GM23248 (cell line): Measurements from ENCODE around the gene ST3GAL3. TPM values are rescaled to one million over a fixed set of nuclear protein-coding genes. Genes with fewer than 3 reads are reported as not detected.

ENCODE experiments used
- DNase-seq: peaks from one replicate; pipeline ENCODE4 v3.0.0-alpha.2; 2015
- H2AFZ ChIP-seq: fragments of 200-600 bp; sonication (generic); 2 replicates; pipeline ENCODE4 v1.6.1; 2016; ENCODE audit warnings: antibody characterized with exemption
- H3F3A ChIP-seq: fragments of 200-600 bp; sonication (generic); 2 replicates; pipeline ENCODE4 v1.6.1; 2016; ENCODE audit warnings: mild to moderate bottlenecking, antibody characterized with exemption, mixed run types; ENCODE audit not compliant: insufficient read depth
- H3K27ac ChIP-seq: fragments of 200-600 bp; sonication (generic); 2 replicates; pipeline ENCODE4 v1.5.1; 2016; ENCODE audit warnings: mild to moderate bottlenecking
- H3K27me3 ChIP-seq: fragments of 200-600 bp; sonication (generic); replicated peaks from 2 replicates; pipeline ENCODE4 v1.6.1; 2016; ENCODE audit warnings: mild to moderate bottlenecking; ENCODE audit not compliant: insufficient read depth
- H3K36me3 ChIP-seq: fragments of 200-600 bp; sonication (generic); 2 replicates; pipeline ENCODE4 v1.6.1; 2016; ENCODE audit warnings: low read depth, mild to moderate bottlenecking
- H3K4me1 ChIP-seq: fragments of 200-600 bp; sonication (generic); 2 replicates; pipeline ENCODE4 v1.6.1; 2016; ENCODE audit warnings: mild to moderate bottlenecking; ENCODE audit not compliant: insufficient read depth
- H3K4me2 ChIP-seq: fragments of 200-600 bp; sonication (generic); one replicate; pipeline ENCODE4 v1.6.1; 2016; ENCODE audit warnings: mild to moderate bottlenecking; ENCODE audit not compliant: unreplicated experiment
- H3K4me3 ChIP-seq: fragments of 200-600 bp; sonication (generic); 2 replicates; pipeline ENCODE4 v1.5.1; 2016; ENCODE audit warnings: mild to moderate bottlenecking
- H3K79me2 ChIP-seq: fragments of 200-600 bp; sonication (generic); 2 replicates; pipeline ENCODE4 v1.6.1; 2016; ENCODE audit warnings: mild to moderate bottlenecking; ENCODE audit not compliant: insufficient read depth
- H3K9ac ChIP-seq: fragments of 200-600 bp; sonication (generic); 2 replicates; pipeline ENCODE4 v1.6.1; 2016; ENCODE audit warnings: mild to moderate bottlenecking
- H3K9me2 ChIP-seq: fragments of 200-600 bp; sonication (generic); 2 replicates; pipeline ENCODE4 v1.6.1; 2016; ENCODE audit warnings: mixed run types, mild to moderate bottlenecking, moderate library complexity; ENCODE audit not compliant: insufficient read depth
- H3K9me3 ChIP-seq: fragments of 200-600 bp; sonication (generic); one replicate; pipeline ENCODE4 v1.6.1; 2017; ENCODE audit warnings: low read depth
- H4K20me1 ChIP-seq: fragments of 200-600 bp; sonication (generic); 2 replicates; pipeline ENCODE4 v1.6.0; 2016; ENCODE audit not compliant: insufficient read depth
- EZH2 ChIP-seq: fragments of 200-600 bp; sonication (generic); IDR thresholded peaks from 2 replicates; pipeline ENCODE4 v1.6.1; 2018; ENCODE audit warnings: antibody characterized with exemption, mild to moderate bottlenecking; ENCODE audit not compliant: insufficient read depth, poor library complexity, severe bottlenecking
- EZH2phosphoT487 ChIP-seq: fragments of 200-600 bp; sonication (generic); IDR thresholded peaks from 2 replicates; pipeline ENCODE4 v1.6.1; 2018; ENCODE audit warnings: antibody characterized with exemption, moderate library complexity, mild to moderate bottlenecking, low read depth; ENCODE audit not compliant: insufficient read depth
- WGBS, 2 experiments: methylation state at CpG; one replicate each; pipeline ENCODE4 v1.1.6; 2015 to 2017; ENCODE audit warnings: low lambda C conversion rate in 2 of 2, low coverage in 1 of 2; ENCODE audit errors: missing lambda C conversion rate in 2 of 2; 5-methylcytosine and 5-hydroxymethylcytosine counted together
- in situ Hi-C: fragments of 300-500 bp; cut with MboI; formaldehyde crosslinking; loops from 2 replicates; pipeline ENCODE4 v1.15.0; 2020
- polyA plus RNA-seq: library from polyadenylated mRNA; unstranded; fragments of >200 nt; fragmentation: Nextera tagmentation; extraction: Ambion mirVana; gene quantifications from 2 replicates; pipeline ENCODE4 v1.2.1, GENCODE V29; 2016
- total RNA-seq: library from RNA; depleted of rRNA; stranded (reverse); fragments of >200 nt; shearing (Covaris generic); gene quantifications from 2 replicates; pipeline ENCODE4 v1.2.3, GENCODE V29; 2014

ST3GAL3 gene
- total and polyA plus RNA-seq, 2 experiments from 2014 or later: 9.7 to 13.8 TPM

GRCh38 chr1:43957407-43958040, 250.2 kb downstream of the ST3GAL3 start:
- Histone ChIP-seq H2AFZ (no peak overlapping the region), H3K9ac (no peak overlapping the region), H3K27me3 (no peaks in the 10 kb centered on the region), H3K79me2 (peaks cover 19% of the 10 kb centered on the region), H3F3A (no peaks in the 10 kb centered on the region), H3K36me3 (peaks cover 5% of the 10 kb centered on the region; the same call in 1 of the 2 replicates), H3K9me2 (no peaks in the 10 kb centered on the region), H4K20me1 (0 out of 2 replicates have a peak, but pooled peaks cover 6% of the 10 kb centered on the region), H3K27ac (no peak overlapping the region), H3K4me2 (no peak overlapping the region), H3K9me3 (no peaks in the 10 kb centered on the region), H3K4me1 (no peaks in the 10 kb centered on the region), H3K4me3 (no peak overlapping the region)
- 88% methylated on average over 7 of the region's 7 CpGs for WGBS, 2 experiments
- TF ChIP-seq EZH2: no peak
- in situ Hi-C loops: no loop called here
- no peak for DNase-seq

- Histone ChIP-seq H3K4me2 (no peak overlapping the region), H3K4me3 (no peak overlapping the region), H3K4me1 (no peaks in the 10 kb centered on the region), H2AFZ (no peak overlapping the region), H3K9me2 (no peaks in the 10 kb centered on the region), H3K79me2 (peaks cover 8% of the 10 kb centered on the region), H3K9ac (no peak overlapping the region), H3K9me3 (no peaks in the 10 kb centered on the region), H3K27me3 (no peaks in the 10 kb centered on the region), H3K36me3 (peaks cover 5% of the 10 kb centered on the region; the same call in 1 of the 2 replicates), H3K27ac (no peak overlapping the region), H4K20me1 (0 out of 2 replicates have a peak, but pooled peaks cover 6% of the 10 kb centered on the region), H3F3A (no peaks in the 10 kb centered on the region)
- WGBS, 2 experiments: 88 to 91% methylated on average over 9 of the region's 9 CpGs
- TF ChIP-seq EZH2phosphoT487: no peak
- TF ChIP-seq EZH2: no peak
- no peak for DNase-seq
- in situ Hi-C loops: no loop called here
Observed at GRCh38 chr1:43958351-43959255, 251.3 kb downstream of the ST3GAL3 start.

GRCh38 chr1:43960798-43961197, 253.5 kb downstream of the ST3GAL3 start:
- H3K27me3 ChIP-seq: no peaks in the 10 kb centered on the region
- H3K9me3 ChIP-seq: no peaks in the 10 kb centered on the region
- H3K4me1 ChIP-seq: no peaks in the 10 kb centered on the region
- H3K79me2 ChIP-seq: no peaks in the 10 kb centered on the region
- H3K4me2 ChIP-seq: no peak overlapping the region
- no peak overlapping the region for H3K27ac ChIP-seq
- H4K20me1 ChIP-seq: 0 out of 2 replicates have a peak, but pooled peaks cover 2% of the 10 kb centered on the region
- no peak for DNase-seq
- no peaks in the 10 kb centered on the region for H3K9me2 ChIP-seq
- in situ Hi-C loops: no loop called here
- 93 to 95% methylated on average over 7 to 8 of the region's 8 CpGs for WGBS, 2 experiments
- no peak overlapping the region for H2AFZ ChIP-seq
- peaks cover 5% of the 10 kb centered on the region; the same call in 1 of the 2 replicates for H3K36me3 ChIP-seq
- no peak overlapping the region for H3K9ac ChIP-seq
- H3K4me3 ChIP-seq: no peak overlapping the region
- no peaks in the 10 kb centered on the region for H3F3A ChIP-seq
- TF ChIP-seq EZH2phosphoT487: no peak
- TF ChIP-seq EZH2: no peak

GRCh38 chr1:43961692-43962091, 254.4 kb downstream of the ST3GAL3 start:
- Histone ChIP-seq H2AFZ (no peak overlapping the region), H3K27me3 (no peaks in the 10 kb centered on the region), H3K4me2 (no peak overlapping the region), H3K79me2 (no peaks in the 10 kb centered on the region), H3K36me3 (peaks cover 5% of the 10 kb centered on the region; the same call in 1 of the 2 replicates), H3K4me1 (no peaks in the 10 kb centered on the region), H4K20me1 (no peaks in the 10 kb centered on the region), H3K9me3 (no peaks in the 10 kb centered on the region), H3K4me3 (no peak overlapping the region), H3K9ac (no peak overlapping the region), H3K9me2 (no peaks in the 10 kb centered on the region), H3K27ac (no peak overlapping the region), H3F3A (no peaks in the 10 kb centered on the region)
- DNase-seq: no peak
- no peak for TF ChIP-seq EZH2
- 74 to 80% methylated on average over 3 of the region's 3 CpGs for WGBS, 2 experiments
- in situ Hi-C loops: no loop called here
